EH (cell line): ENCODE data around the gene GRID1.
A peak's percentile ranks its signal among the peaks of the same experiment; 100 is the strongest.

ENCODE experiments used
- DNase-seq: peaks from one replicate; pipeline ENCODE4 v3.0.0-alpha.2; 2015; ENCODE audit warnings: low read depth

GRID1 gene

DNA sequence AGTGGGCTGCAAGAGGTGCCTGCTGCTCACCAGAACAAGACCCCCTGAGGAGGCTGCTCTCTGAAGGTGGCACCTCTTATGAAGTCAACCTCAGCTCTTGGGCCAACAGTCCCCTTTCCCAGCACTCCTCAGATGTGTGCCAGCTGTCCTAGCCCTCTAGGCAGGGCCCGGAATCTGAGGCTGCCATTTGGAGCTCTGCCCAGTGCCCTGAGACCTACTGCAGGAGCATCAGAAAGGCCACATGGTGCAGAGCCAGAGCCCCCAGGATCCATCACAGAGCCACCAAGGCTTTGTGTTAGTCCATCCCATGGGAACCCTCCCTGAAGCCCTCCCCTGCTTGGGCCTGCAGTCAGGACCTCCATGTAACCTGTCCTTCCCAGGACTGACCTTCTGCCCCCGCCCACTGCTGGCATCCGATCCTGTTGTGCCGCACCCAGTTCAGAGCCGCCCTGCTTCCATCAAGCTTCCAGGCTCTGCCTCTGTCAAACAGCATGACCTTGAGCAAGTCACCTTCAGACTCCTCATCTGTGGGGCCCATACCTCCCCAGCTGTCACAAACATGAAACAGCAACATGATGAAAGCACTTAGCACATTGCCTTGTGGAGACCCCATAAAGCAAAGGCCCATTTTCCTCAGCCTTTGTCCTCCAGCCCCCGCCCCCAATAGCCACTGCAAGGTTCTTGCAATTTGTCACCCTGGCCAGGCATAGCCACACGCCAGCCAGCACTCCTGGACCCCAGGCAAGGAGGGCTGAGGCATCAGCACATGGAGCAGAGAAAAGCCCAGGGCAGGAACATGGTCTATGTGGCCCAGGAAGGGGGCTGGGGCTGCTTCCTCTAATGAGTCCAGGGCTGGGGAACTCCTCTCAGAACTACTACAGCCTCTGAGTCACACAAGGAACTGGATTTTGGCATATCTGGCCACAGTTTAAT lies 51.7 kb downstream of the GRID1 start:
- DNase-seq, result no peak

- no peak for DNase-seq
Observed at GRCh38 chr10:86313621-86314041, 53.0 kb downstream of the GRID1 start.

DNA sequence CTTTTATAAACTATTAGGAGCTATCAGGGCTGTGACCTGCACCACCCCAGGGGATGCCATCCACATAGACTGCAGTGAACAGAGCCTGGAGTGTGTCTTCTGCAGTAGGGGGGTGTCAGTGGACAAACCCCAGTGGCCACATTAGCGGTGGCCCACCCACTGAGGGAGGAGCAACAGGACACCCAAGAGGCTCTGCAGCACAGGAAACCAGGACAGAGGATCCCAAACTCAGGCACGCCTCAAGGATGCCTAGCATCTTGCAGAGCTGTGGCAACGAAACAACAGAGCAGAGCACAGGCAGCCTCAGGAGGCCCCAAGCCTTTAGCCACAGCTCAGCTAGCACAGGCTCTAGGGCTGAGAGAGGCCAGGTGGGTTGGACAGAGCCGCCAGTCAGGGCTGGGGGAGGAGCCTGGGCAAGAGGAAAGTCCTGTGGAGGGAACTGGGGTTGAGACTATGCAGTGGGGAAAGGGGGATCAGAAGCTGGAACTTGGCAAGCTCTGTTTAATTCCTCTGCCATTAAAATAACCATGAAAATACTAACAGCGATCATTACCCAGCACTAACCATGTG lies 53.8 kb downstream of the GRID1 start:
- DNase-seq, result no peak

- DNase-seq, result no peak
Observed at GRCh38 chr10:86311906-86312305, 54.7 kb downstream of the GRID1 start.

GRCh38 chr10:86311190-86311589 lies 55.4 kb downstream of the GRID1 start:
- DNase-seq, result no peak

GRCh38 chr10:86310702-86311101 lies 55.9 kb downstream of the GRID1 start:
- DNase-seq, result no peak

DNA sequence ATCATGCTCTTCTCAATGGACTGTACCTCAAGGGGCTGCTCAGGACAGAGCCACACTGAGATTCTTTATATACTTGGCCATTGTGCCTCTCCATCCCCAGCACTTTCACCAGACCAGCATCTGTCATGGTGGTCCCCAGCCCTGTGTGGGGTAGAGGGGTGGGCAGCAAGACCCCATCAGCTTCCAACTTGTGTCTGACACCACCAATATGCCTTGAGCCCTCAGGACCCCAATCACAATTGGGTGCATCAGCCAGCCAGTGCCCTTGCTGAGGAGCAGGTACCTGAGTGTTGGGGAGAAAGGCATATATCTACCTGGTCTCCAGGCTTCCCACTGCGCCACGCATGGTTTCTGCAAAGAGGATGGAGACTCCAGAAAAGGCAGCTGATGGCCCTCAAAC lies 56.3 kb downstream of the GRID1 start:
- no peak for DNase-seq

- DNase-seq, result no peak
Observed at GRCh38 chr10:86308056-86308455, 58.5 kb downstream of the GRID1 start.

DNA sequence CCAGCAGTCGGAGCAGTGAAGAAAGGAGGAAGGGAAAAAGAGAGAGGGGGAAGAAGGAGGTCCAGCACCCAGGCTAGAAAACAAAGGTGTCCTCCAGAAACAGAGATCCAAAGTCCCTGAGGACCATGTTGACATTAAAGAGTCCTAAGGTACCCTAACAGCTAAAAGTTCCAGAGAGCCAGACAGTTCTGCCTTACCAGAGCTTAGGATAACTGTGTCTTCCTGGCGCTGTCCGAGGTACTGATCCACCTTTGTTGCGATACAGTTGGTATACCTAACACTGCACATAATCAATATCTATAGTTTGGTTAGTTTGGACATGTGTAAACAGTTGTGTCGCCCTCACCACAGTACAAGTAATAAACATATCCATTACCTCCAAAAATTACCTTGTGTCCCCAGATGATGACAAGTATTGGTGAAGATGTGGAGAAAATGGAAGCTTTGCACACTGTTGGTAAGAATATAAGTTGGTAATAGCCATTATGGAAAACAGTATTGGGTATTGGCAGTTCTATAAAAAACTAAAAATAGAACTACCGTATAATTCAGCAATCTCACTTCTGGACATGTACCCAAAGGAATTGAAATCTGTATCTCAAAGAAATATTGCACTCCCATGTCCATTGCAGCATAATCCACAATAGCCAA lies 59.8 kb downstream of the GRID1 start:
- peak; percentile 39 for DNase-seq

GRCh38 chr10:86305521-86305920 lies 61.1 kb downstream of the GRID1 start:
- no peak for DNase-seq

DNA sequence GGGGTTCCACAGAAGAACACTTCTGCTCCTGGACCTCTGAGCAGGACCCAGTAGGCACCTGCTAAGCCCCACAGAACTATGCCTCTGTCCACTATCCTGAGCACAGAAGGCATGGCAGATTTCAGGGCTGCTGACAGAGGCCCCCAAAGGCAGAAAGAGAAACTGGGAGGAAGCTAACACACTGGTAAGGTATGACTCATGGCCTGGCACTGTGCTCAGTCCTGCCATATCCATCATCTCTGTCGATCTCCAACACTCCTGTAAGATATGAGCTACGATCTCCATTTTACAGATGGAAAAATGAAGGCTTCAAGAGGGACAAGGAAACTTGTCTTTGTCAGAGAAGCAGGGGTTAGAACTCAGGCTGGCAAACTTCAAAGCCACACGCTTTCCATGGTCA lies 62.2 kb downstream of the GRID1 start:
- DNase-seq, result no peak

GRCh38 chr10:86303626-86304025 lies 63.0 kb downstream of the GRID1 start:
- no peak for DNase-seq

GRCh38 chr10:86301971-86302370 lies 64.6 kb downstream of the GRID1 start:
- no peak for DNase-seq

- DNase-seq, result no peak
Observed at GRCh38 chr10:86300931-86301830, 65.4 kb downstream of the GRID1 start.

DNA sequence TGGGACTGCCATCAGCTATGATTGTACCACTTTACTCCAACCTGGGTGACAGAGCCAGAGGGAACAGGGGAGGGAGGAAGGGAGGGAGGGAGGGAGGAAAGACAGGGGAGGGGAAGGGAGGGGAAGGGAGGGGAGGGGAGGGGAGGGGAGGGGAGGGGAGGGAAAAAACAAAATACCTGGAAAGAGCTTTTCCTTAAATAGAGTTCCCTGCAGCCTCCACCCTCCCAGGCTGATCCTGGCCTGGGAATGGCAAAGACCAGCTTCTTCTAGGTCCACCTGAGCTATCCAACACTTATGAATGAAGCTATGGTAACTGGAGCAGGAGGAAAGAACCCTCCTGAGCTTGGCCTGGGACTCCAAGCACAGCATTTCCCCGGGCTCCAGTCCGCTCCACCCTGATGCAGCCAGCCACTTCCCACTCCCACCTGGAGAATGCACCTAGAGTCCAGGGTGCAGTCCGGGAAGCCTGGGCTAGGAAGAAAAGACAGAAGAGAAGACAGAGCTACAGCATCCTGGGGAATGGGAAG lies 66.1 kb downstream of the GRID1 start:
- no peak for DNase-seq

GRCh38 chr10:86299562-86299961 lies 67.0 kb downstream of the GRID1 start:
- DNase-seq, result no peak

GRCh38 chr10:86298501-86299001 lies 68.0 kb downstream of the GRID1 start:
- no peak for DNase-seq

GRCh38 chr10:86295791-86296190 lies 70.8 kb downstream of the GRID1 start:
- no peak for DNase-seq

- no peak for DNase-seq
Observed at GRCh38 chr10:86295351-86295750, 71.2 kb downstream of the GRID1 start.

DNA sequence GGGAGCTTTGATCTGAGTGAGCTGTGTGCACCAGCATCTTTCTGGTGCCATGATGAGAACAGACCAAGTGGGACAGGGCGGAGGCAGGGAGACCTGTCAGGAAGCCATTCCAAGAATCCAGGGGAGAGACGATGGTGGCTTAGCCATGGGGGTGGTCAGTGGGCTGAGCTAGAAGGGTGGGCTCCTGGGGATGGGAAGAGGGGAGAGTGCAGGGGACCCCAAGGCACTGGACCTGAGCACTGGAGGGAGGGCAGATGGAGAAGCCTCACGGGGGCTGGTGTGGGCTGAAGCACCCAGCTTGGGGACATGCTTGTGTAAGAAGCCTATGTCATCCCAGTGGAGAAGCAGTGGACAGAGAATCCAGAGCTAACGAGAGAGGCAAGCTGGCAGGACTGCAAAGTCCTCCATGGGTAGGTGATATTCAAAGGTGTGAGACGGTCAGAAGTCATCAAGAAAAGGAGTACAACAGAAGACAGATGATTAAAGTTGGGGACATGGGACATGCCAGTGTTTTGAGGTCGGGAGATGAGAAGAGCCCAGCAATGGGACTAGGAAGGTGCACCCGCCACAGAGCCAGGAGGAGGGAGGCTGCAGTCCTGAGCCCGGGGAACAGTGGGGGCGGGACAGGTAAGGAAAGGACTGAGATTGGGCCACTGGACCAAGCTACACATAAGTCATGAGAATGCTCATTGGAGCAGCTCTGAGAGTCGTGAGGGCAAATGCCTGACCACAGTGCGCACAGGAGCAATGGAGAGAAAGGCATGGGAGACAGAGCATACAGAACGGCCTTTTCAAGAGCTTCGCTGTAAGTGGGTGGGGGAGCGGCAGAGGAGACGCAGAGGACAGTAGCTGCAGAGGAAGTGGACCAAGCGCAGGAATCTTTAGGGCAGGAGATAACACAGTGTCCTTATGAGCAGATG lies 72.0 kb downstream of the GRID1 start:
- DNase-seq, result no peak
